Activated naive CD8-positive, alpha-beta T cell (primary cell): ENCODE results near the gene CCDC159.

Experiments
- H3K27ac Mint-ChIP-seq: one replicate; pipeline ENCODE4 v1.8.0; 2021; ENCODE audit warnings: mixed read lengths
- H3K27me3 Mint-ChIP-seq: one replicate; pipeline ENCODE4 v1.8.0; 2021; ENCODE audit warnings: mixed read lengths
- H3K36me3 Mint-ChIP-seq: one replicate; pipeline ENCODE4 v1.8.0; 2021; ENCODE audit warnings: mixed read lengths
- H3K4me1 Mint-ChIP-seq: one replicate; pipeline ENCODE4 v1.8.0; 2021; ENCODE audit warnings: low read depth, mixed read lengths
- H3K4me3 Mint-ChIP-seq: one replicate; pipeline ENCODE4 v1.8.0; 2021; ENCODE audit warnings: mild to moderate bottlenecking, mixed read lengths
- H3K9me3 Mint-ChIP-seq: one replicate; pipeline ENCODE4 v1.8.0; 2021; ENCODE audit warnings: low read depth, mixed read lengths

The CCDC159 gene

GRCh38 chr19:11355160-11356073 is 9.1 kb downstream of the CCDC159 start, which contains the start of gene PLPPR2:
TSS of gene PLPPR2 (plus strand) at chr19:11355432. CDS start at chr19:11357674, 2,242 bp downstream.
- H3K4me3 Mint-ChIP-seq, result peak within 1 kb of the TSS; percentile 76
- peaks cover 9% of the 10 kb centered on the region for H3K4me1 Mint-ChIP-seq
- H3K27ac Mint-ChIP-seq, result no peak within 1 kb of the TSS
- H3K27me3 Mint-ChIP-seq, result peaks cover 6% of the 10 kb centered on the region
- peaks cover 2% of the 10 kb centered on the region for H3K36me3 Mint-ChIP-seq
- no peaks in the 10 kb centered on the region for H3K9me3 Mint-ChIP-seq

- H3K4me3 Mint-ChIP-seq, result peak overlapping the region; percentile 76
- no peaks in the 10 kb centered on the region for H3K9me3 Mint-ChIP-seq
- no peak overlapping the region for H3K27ac Mint-ChIP-seq
- H3K27me3 Mint-ChIP-seq, result peaks cover 6% of the 10 kb centered on the region
- H3K4me1 Mint-ChIP-seq, result peaks cover 9% of the 10 kb centered on the region
- H3K36me3 Mint-ChIP-seq, result peaks cover 2% of the 10 kb centered on the region
Measured at GRCh38 chr19:11356074-11356397, 9.7 kb downstream of the CCDC159 start.

GRCh38 chr19:11356676-11357550 is 10.6 kb downstream of the CCDC159 start:
- Mint-ChIP-seq H3K4me1 (peaks cover 9% of the 10 kb centered on the region), H3K4me3 (peak overlapping the region; percentile 76), H3K36me3 (peaks cover 2% of the 10 kb centered on the region), H3K27me3 (peaks cover 6% of the 10 kb centered on the region), H3K9me3 (no peaks in the 10 kb centered on the region), H3K27ac (no peak overlapping the region)

GRCh38 chr19:11359421-11359820 is 13.1 kb downstream of the CCDC159 start:
- H3K36me3 Mint-ChIP-seq, result peaks cover 2% of the 10 kb centered on the region
- H3K9me3 Mint-ChIP-seq, result no peaks in the 10 kb centered on the region
- H3K27me3 Mint-ChIP-seq, result peaks cover 6% of the 10 kb centered on the region
- H3K4me1 Mint-ChIP-seq, result peaks cover 9% of the 10 kb centered on the region
- H3K27ac Mint-ChIP-seq, result no peak overlapping the region
- H3K4me3 Mint-ChIP-seq, result no peak overlapping the region

GRCh38 chr19:11361037-11361770 is 14.9 kb downstream of the CCDC159 start:
- H3K27ac Mint-ChIP-seq, result no peak overlapping the region
- peaks cover 3% of the 10 kb centered on the region for H3K4me1 Mint-ChIP-seq

GRCh38 chr19:11361771-11362731 is 15.7 kb downstream of the CCDC159 start:
- H3K27ac Mint-ChIP-seq, result no peak overlapping the region
- H3K27me3 Mint-ChIP-seq, result no peaks in the 10 kb centered on the region
- no peaks in the 10 kb centered on the region for H3K4me1 Mint-ChIP-seq
- H3K36me3 Mint-ChIP-seq, result peaks cover 2% of the 10 kb centered on the region
- H3K9me3 Mint-ChIP-seq, result no peaks in the 10 kb centered on the region
- no peak overlapping the region for H3K4me3 Mint-ChIP-seq

More at GRCh38 chr19:11361037-11361770, 14.9 kb downstream of the CCDC159 start:
- Mint-ChIP-seq H3K36me3 (peaks cover 2% of the 10 kb centered on the region), H3K9me3 (no peaks in the 10 kb centered on the region), H3K4me3 (no peak overlapping the region), H3K27me3 (peaks cover 2% of the 10 kb centered on the region)

GRCh38 chr19:11363881-11364280 is 17.6 kb downstream of the CCDC159 start:
- Mint-ChIP-seq H3K9me3 (no peaks in the 10 kb centered on the region), H3K27me3 (no peaks in the 10 kb centered on the region), H3K4me1 (no peaks in the 10 kb centered on the region), H3K36me3 (peaks cover 2% of the 10 kb centered on the region), H3K27ac (no peak overlapping the region), H3K4me3 (no peak overlapping the region)

GRCh38 chr19:11364296-11364904 is 18.1 kb downstream of the CCDC159 start:
- H3K36me3 Mint-ChIP-seq, result peaks cover 6% of the 10 kb centered on the region
- H3K9me3 Mint-ChIP-seq, result no peaks in the 10 kb centered on the region
- H3K4me1 Mint-ChIP-seq, result no peaks in the 10 kb centered on the region
- H3K27me3 Mint-ChIP-seq, result no peaks in the 10 kb centered on the region
- no peak overlapping the region for H3K4me3 Mint-ChIP-seq
- no peak overlapping the region for H3K27ac Mint-ChIP-seq

- Mint-ChIP-seq H3K36me3 (peaks cover 8% of the 10 kb centered on the region), H3K27me3 (no peaks in the 10 kb centered on the region), H3K27ac (no peak overlapping the region), H3K4me1 (no peaks in the 10 kb centered on the region), H3K9me3 (no peaks in the 10 kb centered on the region), H3K4me3 (no peak overlapping the region)
Measured at GRCh38 chr19:11364935-11365334, 18.6 kb downstream of the CCDC159 start.

GRCh38 chr19:11365557-11366117 is 19.3 kb downstream of the CCDC159 start:
- Mint-ChIP-seq H3K27ac (no peak overlapping the region), H3K27me3 (no peaks in the 10 kb centered on the region), H3K4me1 (no peaks in the 10 kb centered on the region), H3K36me3 (peaks cover 8% of the 10 kb centered on the region), H3K9me3 (no peaks in the 10 kb centered on the region), H3K4me3 (no peak overlapping the region)

GRCh38 chr19:11367528-11367927 is 21.2 kb downstream of the CCDC159 start:
- Mint-ChIP-seq H3K4me1 (peaks cover 2% of the 10 kb centered on the region), H3K4me3 (no peak overlapping the region), H3K9me3 (no peaks in the 10 kb centered on the region), H3K27ac (no peak overlapping the region), H3K36me3 (peaks cover 12% of the 10 kb centered on the region), H3K27me3 (no peaks in the 10 kb centered on the region)

GRCh38 chr19:11370744-11371143 is 24.4 kb downstream of the CCDC159 start:
- H3K27ac Mint-ChIP-seq, result no peak overlapping the region

GRCh38 chr19:11373166-11373884 is 27.0 kb downstream of the CCDC159 start:
- peak overlapping the region; percentile 24 for H3K4me3 Mint-ChIP-seq
- H3K36me3 Mint-ChIP-seq, result peaks cover 14% of the 10 kb centered on the region
- no peaks in the 10 kb centered on the region for H3K27me3 Mint-ChIP-seq
- H3K9me3 Mint-ChIP-seq, result no peaks in the 10 kb centered on the region
- H3K4me1 Mint-ChIP-seq, result peaks cover 26% of the 10 kb centered on the region
- no peak overlapping the region for H3K27ac Mint-ChIP-seq

More at GRCh38 chr19:11370744-11371143, 24.4 kb downstream of the CCDC159 start:
- peaks cover 10% of the 10 kb centered on the region for H3K4me1 Mint-ChIP-seq
- H3K36me3 Mint-ChIP-seq, result peaks cover 11% of the 10 kb centered on the region
- no peaks in the 10 kb centered on the region for H3K27me3 Mint-ChIP-seq
- no peak overlapping the region for H3K4me3 Mint-ChIP-seq
- H3K9me3 Mint-ChIP-seq, result no peaks in the 10 kb centered on the region
